ENCODE measurements around the gene RAC2.

RAC2 gene

GRCh38 chr22:37181681-37182080 is 62.4 kb downstream of the RAC2 start:
- DNase-seq (ENCODE audit: low read depth) = no peak
- TF ChIP-seq CTCF (IDR thresholded peaks at IDR 0.05; ENCODE audit: low read depth, low read length, missing control alignments) = no peak
- no peak overlapping the region for H3K4me3 ChIP-seq (ENCODE audit: low read depth, low read length)

GRCh38 chr22:37180531-37181231 is 63.4 kb downstream of the RAC2 start:
- no peak for TF ChIP-seq CTCF (IDR thresholded peaks at IDR 0.05; ENCODE audit: low read depth, low read length, missing control alignments)
- H3K4me3 ChIP-seq (ENCODE audit: low read depth, low read length) = no peak overlapping the region
- no peak for DNase-seq (ENCODE audit: low read depth)

- no peak overlapping the region for H3K4me3 ChIP-seq (ENCODE audit: low read depth, low read length)
- no peak for TF ChIP-seq CTCF (IDR thresholded peaks at IDR 0.05; ENCODE audit: low read depth, low read length, missing control alignments)
- no peak for DNase-seq (ENCODE audit: low read depth)
Measured at GRCh38 chr22:37179622-37180420, 64.2 kb downstream of the RAC2 start.

DNA sequence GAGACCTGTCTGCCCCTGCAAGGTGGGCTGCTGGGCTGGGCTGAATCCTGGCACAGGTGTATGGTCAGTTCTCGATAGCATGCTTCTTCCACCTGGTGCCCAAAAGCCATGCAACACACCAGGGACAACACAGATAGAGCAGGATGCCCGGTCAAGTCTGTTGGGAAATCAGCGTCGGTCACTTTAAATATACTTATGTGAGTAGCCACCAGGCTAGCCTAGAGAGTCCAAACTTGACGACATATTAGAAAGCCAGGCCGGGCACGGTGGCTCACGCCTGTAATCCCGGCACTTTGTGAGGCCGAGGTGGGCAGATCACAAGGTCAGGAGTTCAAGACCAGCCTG is 65.0 kb downstream of the RAC2 start:
- DNase-seq (ENCODE audit: low read depth) = no peak
- TF ChIP-seq CTCF (IDR thresholded peaks at IDR 0.05; ENCODE audit: low read depth, low read length, missing control alignments) = no peak
- no peak overlapping the region for H3K4me3 ChIP-seq (ENCODE audit: low read depth, low read length)

DNA sequence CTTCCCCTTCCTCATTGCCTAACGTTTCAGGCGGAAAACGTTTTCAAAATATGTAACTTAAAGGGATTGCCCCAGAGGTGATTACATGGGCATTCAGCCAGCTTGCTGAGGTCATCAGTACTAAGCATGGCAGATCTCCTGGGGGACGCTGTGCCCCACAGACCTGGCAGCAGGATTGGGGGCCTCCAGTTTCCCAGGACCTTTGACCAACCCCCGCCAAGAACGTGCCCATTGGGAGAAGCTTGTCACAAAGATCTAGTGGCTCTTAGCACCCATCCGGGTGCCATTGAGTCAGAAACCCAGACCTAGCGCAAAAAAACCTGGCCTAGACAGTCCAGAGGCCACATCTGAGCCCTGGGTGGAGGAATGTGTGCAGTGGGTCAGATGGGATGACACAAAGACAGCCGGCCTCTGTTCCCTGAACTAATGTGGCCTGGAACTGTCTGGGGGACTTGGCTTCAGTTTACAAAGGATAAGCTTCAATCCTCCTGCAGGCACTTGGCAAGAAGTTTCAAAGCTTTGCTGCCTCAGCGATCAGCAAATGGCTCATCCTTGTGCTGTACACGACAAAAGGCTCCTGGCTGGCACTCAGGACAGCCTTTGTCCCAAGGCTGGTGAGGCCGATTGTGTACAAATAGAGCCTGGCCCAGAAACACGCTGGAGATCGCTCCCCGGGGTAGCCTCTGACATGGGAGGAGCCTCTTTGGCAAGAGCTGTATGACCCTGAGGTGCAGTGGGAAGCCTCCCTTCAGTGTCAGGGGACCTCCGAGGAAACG is 65.5 kb downstream of the RAC2 start:
- TF ChIP-seq CTCF (IDR thresholded peaks at IDR 0.05; ENCODE audit: low read depth, low read length, missing control alignments) = no peak
- H3K4me3 ChIP-seq (ENCODE audit: low read depth, low read length) = no peak overlapping the region
- no peak for DNase-seq (ENCODE audit: low read depth)

GRCh38 chr22:37177755-37178154 is 66.3 kb downstream of the RAC2 start:
- no peak for DNase-seq (ENCODE audit: low read depth)
- no peak for TF ChIP-seq CTCF (IDR thresholded peaks at IDR 0.05; ENCODE audit: low read depth, low read length, missing control alignments)
- no peak overlapping the region for H3K4me3 ChIP-seq (ENCODE audit: low read depth, low read length)

All from GM12864 (cell line).